Mucosa of rectum (tissue), 2 donors: Measurements from ENCODE around the gene OPA1.

Experiments
- H3K27ac ChIP-seq, 2 donors: one replicate each; pipeline ENCODE4 v1.7.0; 2013; ENCODE audit warnings: inconsistent platforms in 2 of 2, low read depth in 2 of 2, low read length in 2 of 2
- H3K27me3 ChIP-seq, 2 donors: one replicate each; pipeline ENCODE4 v1.7.0; 2013; ENCODE audit warnings: low read length in 2 of 2; ENCODE audit not compliant: control insufficient read depth in 2 of 2, insufficient read depth in 2 of 2
- H3K36me3 ChIP-seq, 2 donors: one replicate each; pipeline ENCODE4 v1.7.0; 2013; ENCODE audit warnings: low read length in 2 of 2; ENCODE audit not compliant: control insufficient read depth in 2 of 2, insufficient read depth in 2 of 2
- H3K4me1 ChIP-seq, 2 donors: one replicate each; pipeline ENCODE4 v1.7.0; 2013; ENCODE audit warnings: low read length in 2 of 2, mild to moderate bottlenecking in 1 of 2; ENCODE audit not compliant: control insufficient read depth in 2 of 2, insufficient read depth in 2 of 2
- H3K4me3 ChIP-seq, 2 donors: one replicate each; pipeline ENCODE4 v1.7.0; 2013; ENCODE audit warnings: low read length in 2 of 2
- H3K9ac ChIP-seq, 2 donors: one replicate each; pipeline ENCODE4 v1.7.0; 2013; ENCODE audit warnings: low read length in 2 of 2, low read depth in 1 of 2, mild to moderate bottlenecking in 1 of 2
- H3K9me3 ChIP-seq, 2 donors: one replicate each; pipeline ENCODE4 v1.7.0; 2013; ENCODE audit warnings: low read length in 2 of 2; ENCODE audit not compliant: control insufficient read depth in 2 of 2
- donor health status: healthy.
- donor health status: Normal muscosa, but diverticular disease.

Gene OPA1

GRCh38 chr3:193730976-193731375 lies 138.0 kb downstream of the OPA1 start:
- Histone ChIP-seq H3K9me3 (no peaks in the 10 kb centered on the region), H3K27me3 (no peaks in the 10 kb centered on the region), H3K4me3 (no peak overlapping the region), H3K4me1 (no peaks in the 10 kb centered on the region), H3K36me3 (no peaks in the 10 kb centered on the region), H3K27ac (no peak overlapping the region), H3K9ac (no peak overlapping the region)

DNA sequence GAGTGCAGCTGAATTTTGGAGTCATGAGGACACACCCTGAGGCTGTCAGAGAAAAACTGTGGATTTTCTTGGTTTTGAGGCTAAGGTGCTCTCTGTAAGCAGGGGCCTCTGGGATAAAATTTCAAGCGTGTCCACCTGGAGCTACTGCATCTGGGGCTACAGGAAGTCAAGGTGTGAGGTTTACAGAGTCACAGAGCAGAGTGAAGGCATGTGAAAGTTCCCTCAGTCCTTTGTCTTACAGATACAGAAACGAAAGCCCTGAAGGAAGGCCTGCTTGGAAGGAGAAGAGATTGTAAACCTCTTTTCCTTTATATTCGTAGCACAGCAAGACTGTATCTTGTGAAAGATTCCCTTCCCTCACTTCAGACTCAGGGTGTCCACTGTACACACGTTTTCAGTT lies 138.6 kb downstream of the OPA1 start:
- Histone ChIP-seq H3K4me1 (no peaks in the 10 kb centered on the region), H3K9me3 (no peaks in the 10 kb centered on the region), H3K27ac (no peak overlapping the region), H3K4me3 (no peak overlapping the region), H3K36me3 (no peaks in the 10 kb centered on the region), H3K27me3 (no peaks in the 10 kb centered on the region), H3K9ac (no peak overlapping the region)

GRCh38 chr3:193732391-193732790 lies 139.4 kb downstream of the OPA1 start:
- no peak overlapping the region for H3K27ac ChIP-seq
- H3K9ac ChIP-seq = no peak overlapping the region
- no peaks in the 10 kb centered on the region for H3K4me1 ChIP-seq
- no peak overlapping the region for H3K4me3 ChIP-seq
- no peaks in the 10 kb centered on the region for H3K27me3 ChIP-seq
- no peaks in the 10 kb centered on the region for H3K36me3 ChIP-seq
- no peaks in the 10 kb centered on the region for H3K9me3 ChIP-seq

DNA sequence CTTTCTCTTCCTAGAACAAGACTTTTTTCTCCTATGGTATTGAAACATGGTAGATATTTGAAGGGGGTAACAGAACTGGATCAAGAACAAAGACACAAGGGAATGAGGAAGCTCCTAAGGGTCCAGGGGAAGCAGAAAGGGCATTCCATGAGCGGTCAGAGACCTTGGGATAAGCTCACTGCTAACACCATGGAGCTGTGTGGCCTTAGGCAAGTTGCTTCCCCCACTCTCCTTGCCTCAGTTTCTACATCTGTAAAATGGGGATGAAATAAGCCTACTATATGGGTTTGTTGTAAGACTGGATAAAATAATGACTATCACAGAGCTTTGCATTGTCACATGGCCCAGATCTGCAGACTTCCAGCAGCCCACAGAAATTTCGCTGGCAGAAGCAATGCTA lies 139.8 kb downstream of the OPA1 start:
- no peak overlapping the region for H3K4me3 ChIP-seq
- no peaks in the 10 kb centered on the region for H3K36me3 ChIP-seq
- H3K27ac ChIP-seq = no peak overlapping the region
- H3K9ac ChIP-seq = no peak overlapping the region
- no peaks in the 10 kb centered on the region for H3K9me3 ChIP-seq
- H3K4me1 ChIP-seq = no peaks in the 10 kb centered on the region
- no peaks in the 10 kb centered on the region for H3K27me3 ChIP-seq

DNA sequence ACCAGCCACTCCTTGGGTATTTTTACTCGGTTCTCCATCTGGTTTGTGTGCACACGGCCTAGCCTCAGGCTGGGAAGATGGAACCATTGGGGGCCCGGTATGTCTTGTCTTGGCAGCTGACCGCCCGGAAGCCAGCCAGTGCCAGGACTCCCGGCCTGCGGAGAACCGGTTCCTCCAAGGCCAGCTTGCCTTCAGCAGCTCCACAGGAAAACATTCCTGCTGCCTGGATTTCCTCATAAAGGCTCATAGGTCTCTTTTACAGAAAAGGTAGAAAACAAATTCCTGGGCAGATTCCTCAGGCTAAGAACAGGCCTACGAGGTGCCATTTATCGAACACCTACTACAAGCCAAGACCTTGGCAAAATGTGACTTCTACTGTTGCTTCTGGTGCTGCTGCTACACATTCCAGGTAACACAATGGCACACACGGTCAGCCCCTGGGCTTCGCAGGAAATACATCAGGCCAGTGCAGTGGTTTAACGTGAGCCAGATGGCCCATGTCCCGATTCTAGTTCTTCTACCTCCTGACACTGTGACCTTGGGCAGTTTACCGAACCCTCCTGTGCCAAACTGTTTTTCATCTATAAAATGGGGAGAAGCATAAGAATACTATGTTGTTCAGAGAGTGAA lies 141.8 kb downstream of the OPA1 start:
- no peaks in the 10 kb centered on the region for H3K9me3 ChIP-seq
- no peak overlapping the region for H3K27ac ChIP-seq
- no peaks in the 10 kb centered on the region for H3K36me3 ChIP-seq
- no peaks in the 10 kb centered on the region for H3K27me3 ChIP-seq
- no peaks in the 10 kb centered on the region for H3K4me1 ChIP-seq
- H3K9ac ChIP-seq = no peak overlapping the region
- H3K4me3 ChIP-seq = no peak overlapping the region

DNA sequence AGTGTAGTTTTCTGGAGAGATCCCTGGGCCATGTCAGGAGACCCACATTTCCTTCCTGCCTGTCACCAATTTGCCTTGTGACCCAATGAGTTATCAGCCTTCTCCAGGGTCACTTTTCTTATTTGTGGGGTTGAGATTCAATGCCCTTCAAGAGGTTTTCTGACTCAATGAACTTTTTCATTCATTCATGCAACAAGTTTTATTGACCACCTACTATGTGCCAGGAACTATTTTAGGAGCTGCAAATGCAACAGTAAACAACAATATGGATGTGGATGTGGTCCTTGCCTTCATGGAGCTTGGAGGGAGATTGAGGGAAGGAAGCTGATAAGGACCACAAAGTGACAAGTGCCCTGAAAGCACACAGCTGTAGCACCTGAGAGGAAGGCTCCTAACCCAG lies 142.8 kb downstream of the OPA1 start:
- no peak overlapping the region for H3K9ac ChIP-seq
- no peaks in the 10 kb centered on the region for H3K36me3 ChIP-seq
- H3K4me3 ChIP-seq = no peak overlapping the region
- no peaks in the 10 kb centered on the region for H3K27me3 ChIP-seq
- no peaks in the 10 kb centered on the region for H3K9me3 ChIP-seq
- H3K27ac ChIP-seq = no peak overlapping the region
- H3K4me1 ChIP-seq = no peaks in the 10 kb centered on the region

GRCh38 chr3:193736616-193737015 lies 143.6 kb downstream of the OPA1 start:
- Histone ChIP-seq H3K9me3 (no peaks in the 10 kb centered on the region), H3K4me1 (no peaks in the 10 kb centered on the region), H3K27ac (no peak overlapping the region), H3K9ac (no peak overlapping the region), H3K27me3 (no peaks in the 10 kb centered on the region), H3K36me3 (no peaks in the 10 kb centered on the region), H3K4me3 (no peak overlapping the region)

- Histone ChIP-seq H3K9ac (no peak overlapping the region), H3K4me1 (no peaks in the 10 kb centered on the region), H3K27me3 (no peaks in the 10 kb centered on the region), H3K36me3 (no peaks in the 10 kb centered on the region), H3K4me3 (no peak overlapping the region), H3K9me3 (no peaks in the 10 kb centered on the region), H3K27ac (no peak overlapping the region)
Measured at GRCh38 chr3:193737191-193737751, 144.3 kb downstream of the OPA1 start.

DNA sequence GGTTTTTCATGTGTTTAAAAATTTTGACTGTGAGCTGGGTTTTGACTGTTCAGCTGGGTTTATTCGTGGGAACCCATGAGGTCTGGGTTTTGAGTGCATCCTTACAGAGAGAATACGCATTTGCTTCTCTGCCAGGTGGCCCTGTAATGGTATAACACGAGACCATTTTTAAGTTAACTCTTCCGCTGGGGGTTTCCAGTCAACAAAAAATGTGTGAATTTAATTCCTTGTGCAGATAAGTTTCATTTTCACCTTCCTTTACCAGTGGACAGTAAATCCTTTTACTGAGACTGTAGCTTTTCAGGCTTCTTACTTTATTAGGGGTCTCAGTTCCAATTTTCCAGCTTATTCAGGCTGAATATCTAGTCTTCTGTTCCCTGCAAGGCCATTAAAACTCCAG lies 149.6 kb downstream of the OPA1 start:
- Histone ChIP-seq H3K27ac (no peak overlapping the region), H3K36me3 (no peaks in the 10 kb centered on the region), H3K9me3 (no peaks in the 10 kb centered on the region), H3K27me3 (no peaks in the 10 kb centered on the region), H3K4me3 (no peak overlapping the region), H3K9ac (no peak overlapping the region), H3K4me1 (peaks cover 0 to 3% of the 10 kb centered on the region in 2 donors)

GRCh38 chr3:193743702-193744047 lies 150.7 kb downstream of the OPA1 start:
- Histone ChIP-seq H3K9ac (peak overlapping the region in 1 of 2 donors; percentile 9), H3K4me3 (peak overlapping the region in 1 of 2 donors; percentile 39), H3K9me3 (no peaks in the 10 kb centered on the region), H3K27ac (no peak overlapping the region), H3K4me1 (peaks cover 0 to 3% of the 10 kb centered on the region in 2 donors), H3K36me3 (no peaks in the 10 kb centered on the region), H3K27me3 (no peaks in the 10 kb centered on the region)
